ENCODE results near the gene PLA2G3. TPM values are rescaled to one million over a fixed set of nuclear protein-coding genes. Genes with fewer than 3 reads are reported as not detected.

Gene PLA2G3
- total and polyA plus RNA-seq, 2 of the 8 experiments (the other 6 are each of a cell fraction or from before 2014, with no cell fraction given) = 18.1 to 25.9 TPM

DNA sequence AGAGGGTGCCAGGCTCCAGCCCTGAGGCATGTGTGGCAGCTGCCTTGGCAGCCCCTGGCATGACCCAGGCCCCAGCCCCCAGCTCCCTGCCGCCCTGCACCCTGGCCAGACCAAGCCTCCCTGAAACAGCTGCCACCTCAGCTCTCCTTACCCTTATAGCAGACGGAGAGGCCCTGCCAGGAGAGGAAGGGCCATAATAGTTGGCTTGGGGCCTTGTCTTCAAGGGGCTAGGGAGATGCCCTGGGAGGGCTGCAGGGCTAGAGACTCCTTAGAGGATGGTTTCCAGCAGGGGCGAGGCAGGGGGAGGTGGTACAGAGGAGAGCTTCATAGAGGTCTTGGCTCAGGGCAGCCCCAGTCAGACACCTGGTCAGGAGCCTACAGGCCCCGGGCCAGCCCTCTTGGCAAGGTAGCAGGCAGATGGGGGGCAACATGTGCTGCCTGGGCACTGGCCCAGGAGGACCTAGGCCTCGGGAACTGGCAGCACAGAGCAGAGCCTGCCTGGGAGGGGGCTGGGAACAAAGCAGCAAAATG is 46.2 kb downstream of the PLA2G3 start:
- CTCF ChIA-PET (ENCODE audit: partially characterized antibody) = interaction anchor here (0.6 to 16.8 kb wide), 11 partner anchors 9 to 179 kb away, joined by 3 to 207 read pairs (median 3); partner anchors contain the start of genes PLA2G3, SELENOM and SMTN
- no peaks in the 10 kb centered on the region for H3K79me1 ChIP-seq (ENCODE audit: low read depth, low read length)
- no peak overlapping the region for H2BK20ac ChIP-seq (ENCODE audit: low read length)
- no peak overlapping the region for H4K8ac ChIP-seq (ENCODE audit: extremely low read depth, insufficient read depth, low read length)
- H3K9me3 ChIP-seq (ENCODE audit: insufficient read depth in 2 of 2, low read depth in 1 of 2, low read length in 1 of 2) = no peaks in the 10 kb centered on the region
- WGBS, 2 experiments (ENCODE audit: extremely low coverage in 1 of 2, insufficient coverage in 1 of 2, insufficient read length in 1 of 2, insufficient replicate concordance in 2 of 2, low coverage in 1 of 2, low lambda C conversion rate in 2 of 2, missing lambda C conversion rate in 1 of 2) = 80% methylated on average over 5 of the region's 5 CpGs; no CpG with 5 or more reads in 1 of the 2 experiments
- DNase-seq (ENCODE audit: low read depth in 1 of 2, low spot score in 2 of 2) = no peak
- no peak overlapping the region for H4K91ac ChIP-seq (replicated peaks; ENCODE audit: insufficient read length, low read length)
- no peak overlapping the region for H2BK12ac ChIP-seq (ENCODE audit: low read depth, low read length)
- H3K18ac ChIP-seq (ENCODE audit: extremely low read depth, low read length) = no peak overlapping the region
- H3K4ac ChIP-seq (replicated peaks; ENCODE audit: insufficient read length, low read depth, low read length) = no peak overlapping the region
- no peak for FAIRE-seq
- H2AFZ ChIP-seq (ENCODE audit: low read length) = no peak overlapping the region
- no peak overlapping the region for H2BK120ac ChIP-seq (replicated peaks; ENCODE audit: low read depth, low read length)
- H3K4me2 ChIP-seq (ENCODE audit: insufficient read depth in 1 of 2, low read depth in 2 of 2, low read length in 2 of 2) = no peak overlapping the region
- H3K79me2 ChIP-seq (ENCODE audit: control insufficient read depth in 1 of 2, insufficient read depth in 2 of 2, low read length in 2 of 2) = no peaks in the 10 kb centered on the region
- H3K36me3 ChIP-seq (ENCODE audit: control insufficient read depth in 2 of 4, insufficient read depth in 4 of 4, low read length in 3 of 4) = no peaks in the 10 kb centered on the region
- no peak overlapping the region for H3K23ac ChIP-seq (ENCODE audit: insufficient read length)
- H3K27ac ChIP-seq (ENCODE audit: low read depth, low read length) = no peak overlapping the region
- peaks cover 4% of the 10 kb centered on the region; the same call in 1 of the 2 replicates for H3K23me2 ChIP-seq (ENCODE audit: low read depth, low read length)
- no peak overlapping the region for H2AK5ac ChIP-seq (ENCODE audit: low read depth, low read length)
- H3K14ac ChIP-seq (ENCODE audit: insufficient read length) = no peak overlapping the region
- POLR2A ChIA-PET (ENCODE audit: partially characterized antibody) = interaction anchor here (1.2 to 5.1 kb wide), 4 partner anchors 9 to 126 kb away, joined by 4 to 57 read pairs (median 12); partner anchors contain the start of genes MORC2, SELENOM and TUG1
- no peak overlapping the region for H2BK15ac ChIP-seq (ENCODE audit: low read length)
- H4K20me1 ChIP-seq (replicated peaks in 1 of 2; ENCODE audit: control insufficient read depth in 1 of 2, insufficient read depth in 2 of 2, low read length in 2 of 2) = no peaks in the 10 kb centered on the region
- H3K4me3 ChIP-seq (ENCODE audit: extremely low read depth in 1 of 4, insufficient read depth in 2 of 4, low read depth in 3 of 4, low read length in 4 of 4) = no peak overlapping the region
- no peaks in the 10 kb centered on the region for H3K27me3 ChIP-seq (replicated peaks in 1 of 4; ENCODE audit: control insufficient read depth in 3 of 4, extremely low read depth in 1 of 4, insufficient read depth in 3 of 4, low read length in 3 of 4)
- peaks cover 5 to 22% (median 12%) of the 10 kb centered on the region in 4 experiments for H3K4me1 ChIP-seq (replicated peaks in 1 of 4; ENCODE audit: control insufficient read depth in 3 of 4, insufficient read depth in 4 of 4, low read length in 3 of 4)
- no peak overlapping the region for H4K5ac ChIP-seq (ENCODE audit: insufficient read length, low read depth, low read length)
- no peak overlapping the region for H2BK5ac ChIP-seq (ENCODE audit: low read depth, low read length)
- H3K56ac ChIP-seq (replicated peaks; ENCODE audit: insufficient read length, low read depth, low read length) = no peak overlapping the region
- H3K9ac ChIP-seq (replicated peaks in 1 of 4; ENCODE audit: extremely low read depth in 1 of 4, low read depth in 3 of 4, low read length in 3 of 4) = no peak overlapping the region
- no peak for TF ChIP-seq CTBP2 (IDR thresholded peaks at IDR 0.05; ENCODE audit: borderline replicate concordance, insufficient read depth, insufficient read length, low read length)
- TF ChIP-seq YY1 (IDR thresholded peaks at IDR 0.05; ENCODE audit: low read depth, low read length) = no peak
- TF ChIP-seq ATF3 (IDR thresholded peaks at IDR 0.05; ENCODE audit: insufficient read depth, low read depth, low read length) = no peak
- TF ChIP-seq RBBP5 (IDR thresholded peaks at IDR 0.05; ENCODE audit: borderline replicate concordance, low read depth, low read length) = no peak
- no peak for TF ChIP-seq CHD2 (IDR thresholded peaks at IDR 0.05; ENCODE audit: low read length)
- no peak for TF ChIP-seq RFX5 (IDR thresholded peaks at IDR 0.05; ENCODE audit: borderline replicate concordance, low read depth, low read length)
- TF ChIP-seq POLR2A (IDR thresholded peaks at IDR 0.05; ENCODE audit: control extremely low read depth in 1 of 2, low read depth in 2 of 2, low read length in 2 of 2) = no peak
- TF ChIP-seq TBP (IDR thresholded peaks at IDR 0.05; ENCODE audit: low read depth, low read length) = no peak
- no peak for TF ChIP-seq EZH2 (IDR thresholded peaks at IDR 0.05; ENCODE audit: low read depth, low read length, severe bottlenecking)
- no peak for TF ChIP-seq NRF1 (IDR thresholded peaks at IDR 0.05; ENCODE audit: low read depth, low read length)
- TF ChIP-seq RNF2 (IDR thresholded peaks at IDR 0.05; ENCODE audit: borderline replicate concordance, low read depth, low read length, missing control alignments, poor library complexity, severe bottlenecking) = no peak
- no peak for TF ChIP-seq POLR2AphosphoS5 (IDR thresholded peaks at IDR 0.05; ENCODE audit: low read depth, low read length)
- TF ChIP-seq TAF7 (optimal IDR thresholded peaks at IDR 0.05; ENCODE audit: borderline replicate concordance, low read depth, low read length) = no peak

Data from H1 (cell line).